Upper lobe of right lung (tissue), 1 donor: ENCODE results near the gene XPO6. TPM values are rescaled to one million over a fixed set of nuclear protein-coding genes. Genes with fewer than 3 reads are reported as not detected.
"Not testable (repeated sequence)": the region's sequence is repeated elsewhere in the genome, so short reads cannot be mapped to it uniquely, and the experiment has no call there.

ENCODE experiments used
- ATAC-seq: fragments of 200-7000 bp; cut with Tn5 transposase; one replicate; pipeline ENCODE4 v1.9.1; 2020; ENCODE audit warnings: mild to moderate bottlenecking, moderate library complexity
- DNase-seq: peaks from one replicate; pipeline ENCODE4 v3.0.0-alpha.2; 2020
- H3K27ac ChIP-seq: fragments of 200-600 bp; one replicate; pipeline ENCODE4 v1.8.0; 2022
- H3K27me3 ChIP-seq: fragments of 200-600 bp; one replicate; pipeline ENCODE4 v1.8.0; 2022; ENCODE audit warnings: mild to moderate bottlenecking
- H3K36me3 ChIP-seq: fragments of 200-600 bp; one replicate; pipeline ENCODE4 v1.8.0; 2022
- H3K4me1 ChIP-seq: fragments of 200-600 bp; one replicate; pipeline ENCODE4 v1.8.0; 2022
- H3K4me3 ChIP-seq: fragments of 200-600 bp; one replicate; pipeline ENCODE4 v1.8.0; 2022; ENCODE audit warnings: mild to moderate bottlenecking
- H3K9me3 ChIP-seq: fragments of 200-600 bp; one replicate; pipeline ENCODE4 v1.8.0; 2022
- CTCF ChIP-seq: fragments of 200-600 bp; IDR thresholded peaks from one replicate; pipeline ENCODE4 v1.8.0; 2022; ENCODE audit warnings: antibody characterized with exemption
- intact Hi-C: fragments of 100-400 bp; cut with DNase I; formaldehyde crosslinking; loops from one replicate; pipeline ENCODE4 v1.11.0; 2022
- total RNA-seq: library from RNA; stranded (reverse); fragmentation: NEBNext Ultra II Directional; extraction: Animal tissue kit (Norgen Biotek cat#: 25700); gene quantifications from one replicate; pipeline ENCODE4 v1.2.1, GENCODE V29; 2021
- donor health status: DM: no; HTN: yes; CAD: no; lungs with severe emphysema.

The XPO6 gene
- total RNA-seq, 1 donor from 2014 or later = 102 TPM

DNA sequence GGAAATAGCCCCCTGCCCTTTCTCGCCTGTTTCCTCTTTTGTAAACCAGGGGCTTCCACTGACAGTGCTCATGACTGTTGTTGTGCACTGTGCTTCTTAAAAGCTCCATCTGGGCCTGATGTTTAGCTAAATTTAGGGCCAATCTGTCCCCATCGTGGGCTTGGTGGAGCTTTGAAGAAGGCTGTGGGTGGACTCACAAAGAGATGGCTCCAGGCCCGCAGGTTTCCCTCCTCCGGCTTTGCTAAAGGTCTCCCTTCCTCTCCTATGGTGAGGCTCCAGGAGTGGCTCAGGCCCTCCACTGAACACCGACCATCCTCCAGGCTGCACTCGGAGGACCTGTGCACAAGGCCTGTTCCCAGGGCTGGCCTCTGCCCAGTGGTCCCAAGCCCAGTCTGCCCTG lies 30.2 kb upstream of the XPO6 start:
- no peak for ATAC-seq
- TF ChIP-seq CTCF = no peak
- intact Hi-C loops = no loop called here
- H3K27me3 ChIP-seq = no peaks in the 10 kb centered on the region
- H3K27ac ChIP-seq = no peak overlapping the region
- H3K4me3 ChIP-seq = no peak overlapping the region
- H3K4me1 ChIP-seq = no peaks in the 10 kb centered on the region
- H3K9me3 ChIP-seq = no peaks in the 10 kb centered on the region
- no peak for DNase-seq
- no peaks in the 10 kb centered on the region for H3K36me3 ChIP-seq

DNA sequence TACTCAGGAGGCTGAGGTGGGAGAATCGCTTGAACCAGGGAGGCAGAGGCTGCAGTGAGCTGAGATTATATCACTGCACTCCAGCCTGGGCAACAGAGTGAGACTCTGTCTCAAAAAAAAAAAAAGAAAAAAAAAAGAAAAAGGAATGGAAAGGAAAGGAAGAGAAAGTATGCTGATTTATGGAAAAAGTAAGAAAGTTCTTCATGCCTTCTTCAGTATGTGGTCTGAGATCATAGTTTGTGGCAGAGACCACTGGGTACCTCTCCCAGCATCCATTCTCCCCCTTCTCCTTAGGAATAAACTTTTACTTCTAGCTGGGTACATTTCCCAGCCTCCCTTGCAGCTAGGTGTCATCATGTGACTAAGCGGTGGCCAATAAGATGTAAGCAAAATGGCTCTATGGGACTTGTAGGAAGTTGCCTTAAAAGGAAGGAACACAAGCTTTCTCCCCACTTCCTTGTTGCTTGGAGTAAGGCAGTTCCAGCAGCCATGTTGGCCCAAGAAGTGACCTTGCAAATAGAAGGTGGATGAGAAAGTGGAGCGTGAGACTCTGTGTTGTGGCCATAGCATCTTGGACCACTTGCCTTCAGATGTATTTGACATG lies 26.1 kb upstream of the XPO6 start:
- intact Hi-C loops = no loop called here
- no peaks in the 10 kb centered on the region for H3K4me1 ChIP-seq
- H3K27ac ChIP-seq = no peak overlapping the region
- ATAC-seq (no peak), DNase-seq (no peak)
- no peak for TF ChIP-seq CTCF
- H3K9me3 ChIP-seq = no peaks in the 10 kb centered on the region
- no peaks in the 10 kb centered on the region for H3K36me3 ChIP-seq
- no peak overlapping the region for H3K4me3 ChIP-seq
- no peaks in the 10 kb centered on the region for H3K27me3 ChIP-seq

DNA sequence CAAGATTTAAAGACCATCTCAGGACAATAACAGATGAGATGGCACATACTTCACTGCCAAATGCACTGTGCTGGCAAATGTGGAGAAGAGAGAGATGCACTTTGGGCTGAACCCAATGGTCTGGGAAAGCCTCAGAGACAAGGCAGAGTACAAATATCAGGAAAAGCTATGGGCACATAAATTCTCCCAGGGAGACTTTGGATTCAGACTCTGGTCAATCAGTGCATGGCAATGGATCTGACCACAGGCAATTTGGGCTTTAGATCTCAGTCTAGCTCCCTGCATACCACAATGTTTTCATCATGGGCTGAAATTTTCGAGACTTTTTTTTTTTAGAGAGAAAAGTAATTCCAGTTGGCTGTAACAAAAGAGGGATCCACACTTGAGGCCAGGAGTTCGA lies 20.0 kb upstream of the XPO6 start:
- Histone ChIP-seq H3K36me3 (no peaks in the 10 kb centered on the region), H3K4me3 (no peak overlapping the region), H3K27me3 (no peaks in the 10 kb centered on the region), H3K4me1 (no peaks in the 10 kb centered on the region), H3K9me3 (no peaks in the 10 kb centered on the region), H3K27ac (no peak overlapping the region)
- intact Hi-C loops = no loop called here
- TF ChIP-seq CTCF = no peak
- ATAC-seq = no peak
- no peak for DNase-seq

- ATAC-seq, H3K4me3 ChIP-seq, H3K36me3 ChIP-seq, H3K27me3 ChIP-seq, H3K27ac ChIP-seq, DNase-seq, intact Hi-C loops, H3K9me3 ChIP-seq, H3K4me1 ChIP-seq: not testable (repeated sequence)
Observed at GRCh38 chr16:28223909-28224308, 12.1 kb upstream of the XPO6 start.

GRCh38 chr16:28219777-28220176 lies 8.0 kb upstream of the XPO6 start:
- intact Hi-C loops, H3K4me3 ChIP-seq, H3K27ac ChIP-seq: not testable (repeated sequence)

GRCh38 chr16:28219282-28219681 lies 7.5 kb upstream of the XPO6 start:
- intact Hi-C loops = no loop called here
- no peaks in the 10 kb centered on the region for H3K9me3 ChIP-seq
- no peaks in the 10 kb centered on the region for H3K4me1 ChIP-seq
- no peak overlapping the region for H3K27ac ChIP-seq
- DNase-seq = no peak
- no peaks in the 10 kb centered on the region for H3K27me3 ChIP-seq
- TF ChIP-seq CTCF = no peak
- H3K36me3 ChIP-seq = no peaks in the 10 kb centered on the region
- no peak overlapping the region for H3K4me3 ChIP-seq
- no peak for ATAC-seq

More at GRCh38 chr16:28219777-28220176, 8.0 kb upstream of the XPO6 start:
- H3K9me3 ChIP-seq, H3K27me3 ChIP-seq, H3K36me3 ChIP-seq, H3K4me1 ChIP-seq, DNase-seq, ATAC-seq: not testable (repeated sequence)

DNA sequence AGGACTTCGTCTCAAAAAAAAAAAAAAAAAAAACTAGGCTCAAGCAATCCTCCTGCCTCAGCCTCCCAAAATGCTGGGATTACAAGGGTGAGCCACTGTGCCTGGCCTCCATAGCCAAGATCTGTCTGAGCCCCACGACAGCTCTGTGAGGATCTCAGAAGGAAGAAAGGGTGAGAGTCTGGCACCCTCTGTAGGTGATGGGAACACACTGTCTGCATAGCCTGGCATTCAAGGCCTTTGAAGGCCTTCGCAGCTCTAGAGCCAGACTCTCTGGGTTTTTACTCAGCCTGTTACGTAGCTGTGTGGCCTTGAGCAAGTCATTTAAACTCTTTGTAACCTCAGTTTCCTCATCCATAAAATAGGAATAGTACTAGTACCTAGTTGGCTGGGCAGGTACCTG lies 6.3 kb upstream of the XPO6 start:
- no peak for DNase-seq
- Histone ChIP-seq H3K4me1 (no peaks in the 10 kb centered on the region), H3K9me3 (no peaks in the 10 kb centered on the region), H3K4me3 (no peak overlapping the region), H3K27me3 (no peaks in the 10 kb centered on the region), H3K36me3 (no peaks in the 10 kb centered on the region), H3K27ac (no peak overlapping the region)
- ATAC-seq = peak; percentile 95
- peak; percentile 53 for TF ChIP-seq CTCF
- intact Hi-C loops = no loop called here
